Hematopoietic multipotent progenitor cell treated with erythropoietin and hydrocortisone succinate and interleukin-3 and kit ligand, for 4 days (in vitro differentiated cells): Measurements from ENCODE around the gene COL5A1.
A peak's percentile ranks its signal among the peaks of the same experiment; 100 is the strongest.

Source experiments
- DNase-seq: peaks from one replicate; pipeline ENCODE4 v3.0.0-alpha.2; 2015

Gene COL5A1

DNA sequence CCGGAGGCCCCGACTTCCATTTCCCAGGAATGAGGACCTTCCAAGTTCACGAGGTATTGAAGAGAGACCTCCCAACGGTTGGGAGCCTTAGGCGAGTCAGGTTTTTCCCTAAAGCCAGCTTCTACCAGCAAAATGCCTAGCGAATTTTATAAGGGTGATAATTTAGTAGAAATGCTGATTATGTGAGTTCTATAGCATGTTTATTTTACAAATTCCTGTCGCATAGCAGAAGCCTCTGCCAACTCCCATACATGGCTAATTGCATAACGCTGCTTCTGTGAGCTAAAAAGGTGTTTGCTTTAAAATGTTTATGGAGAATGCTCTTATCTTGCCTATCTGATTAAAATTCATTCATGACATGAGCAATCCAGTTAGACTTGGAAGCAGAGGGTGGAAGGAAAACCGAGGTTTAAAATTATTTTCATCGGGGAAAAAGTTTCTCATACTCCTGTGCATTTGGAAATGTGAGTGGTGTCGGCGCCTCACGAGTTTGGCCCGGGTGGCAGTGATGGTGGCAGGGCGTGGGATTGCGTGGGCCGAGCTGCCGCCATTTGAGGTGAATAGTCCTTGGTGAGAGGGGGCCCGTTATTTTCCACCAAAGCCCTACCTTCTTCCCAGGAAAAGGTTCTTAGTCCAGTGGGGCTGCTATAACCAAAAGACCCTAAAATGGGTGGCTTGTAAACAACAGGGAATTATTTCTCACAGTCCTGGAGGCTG, 134.6 kb downstream of the COL5A1 start:
- no peak for DNase-seq

DNA sequence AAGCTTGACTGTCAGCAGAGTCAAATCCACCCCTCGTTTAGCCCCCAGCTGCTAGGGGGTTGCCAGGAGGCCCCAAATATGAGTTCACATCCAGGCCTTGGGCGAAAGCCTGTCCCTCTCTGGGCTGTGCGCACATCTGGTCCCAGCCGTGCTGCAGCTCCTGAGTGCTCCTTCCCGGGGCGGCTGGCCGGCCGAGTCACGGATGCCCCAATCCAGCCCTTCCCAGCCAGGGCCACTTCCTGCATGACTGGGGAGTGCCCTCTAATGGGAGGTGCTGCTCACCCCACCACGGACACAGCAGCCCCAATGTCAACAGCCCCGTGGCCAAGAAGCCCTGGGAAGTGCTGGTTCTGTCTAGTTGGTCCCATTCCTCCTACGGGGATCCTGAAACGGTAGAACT, 135.6 kb downstream of the COL5A1 start:
- DNase-seq: no peak

DNA sequence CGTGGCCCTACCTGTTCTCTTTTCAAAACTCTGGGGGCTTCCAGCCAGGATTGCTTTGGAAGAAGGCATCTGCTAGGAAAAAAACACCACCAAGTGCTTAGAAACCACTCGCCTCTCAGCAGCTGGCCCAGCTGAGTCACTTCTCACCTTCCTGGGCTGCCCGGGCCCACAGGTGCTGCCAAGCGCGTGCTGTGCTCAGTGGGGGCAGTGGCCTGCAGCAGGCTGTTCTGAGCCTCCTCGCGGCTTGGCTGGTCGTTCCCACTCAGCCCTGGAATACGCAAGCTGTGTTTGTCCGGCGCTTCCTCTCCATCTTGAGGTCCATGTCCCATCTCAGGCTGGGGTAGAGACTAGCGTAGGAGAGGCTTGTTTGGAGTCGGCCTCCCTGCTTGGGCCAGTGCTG, 136.6 kb downstream of the COL5A1 start:
- no peak for DNase-seq

DNA sequence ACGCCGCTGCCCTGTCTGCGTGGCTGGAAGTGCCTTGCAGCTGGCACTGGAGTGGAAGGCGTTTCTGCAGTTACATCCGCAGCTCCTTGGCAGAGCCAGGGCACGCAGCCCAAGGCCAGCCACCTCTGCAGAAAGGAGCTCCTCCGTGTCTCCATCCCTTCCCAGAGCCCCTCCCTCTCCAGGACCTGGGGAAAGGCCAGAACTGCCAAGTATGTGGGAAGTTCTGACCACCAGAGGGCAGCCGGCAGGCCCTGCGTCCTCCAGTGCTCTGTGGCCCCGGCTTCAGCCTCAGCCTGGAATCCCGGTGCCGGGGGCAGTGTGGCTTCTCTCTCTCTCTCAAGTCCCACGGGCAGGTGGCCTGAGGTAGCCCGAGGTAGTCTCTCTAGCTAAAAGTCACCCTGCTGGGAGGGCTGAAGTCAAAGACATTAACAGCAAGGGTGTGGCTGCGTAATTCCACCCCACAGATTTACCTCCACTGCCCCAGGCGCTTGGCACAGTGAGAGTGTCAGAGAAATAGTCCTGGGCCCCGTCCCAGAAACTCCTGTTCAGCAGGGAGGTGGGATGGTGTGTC, 137.3 kb downstream of the COL5A1 start:
- DNase-seq: peak; percentile 32

DNA sequence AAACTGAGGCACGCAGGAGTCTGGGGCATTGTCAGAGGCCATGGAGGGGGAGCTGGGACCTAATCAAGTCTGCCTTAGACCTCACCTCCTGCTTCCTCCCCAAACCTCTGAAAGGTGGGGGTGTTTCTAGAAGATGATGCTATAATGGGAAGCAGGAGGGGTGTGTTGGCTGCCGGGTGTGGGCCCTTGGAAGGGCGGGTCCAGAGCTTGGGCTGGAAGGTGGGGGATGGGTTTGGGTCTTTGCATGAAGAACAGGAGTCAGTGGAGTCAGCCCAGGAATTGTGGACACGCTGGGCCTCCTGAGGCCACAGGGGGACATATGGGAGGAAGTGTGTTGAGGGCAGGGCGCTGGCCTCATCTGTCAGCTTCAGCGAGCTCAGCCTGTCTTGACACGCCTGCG, 138.0 kb downstream of the COL5A1 start:
- no peak for DNase-seq

DNA sequence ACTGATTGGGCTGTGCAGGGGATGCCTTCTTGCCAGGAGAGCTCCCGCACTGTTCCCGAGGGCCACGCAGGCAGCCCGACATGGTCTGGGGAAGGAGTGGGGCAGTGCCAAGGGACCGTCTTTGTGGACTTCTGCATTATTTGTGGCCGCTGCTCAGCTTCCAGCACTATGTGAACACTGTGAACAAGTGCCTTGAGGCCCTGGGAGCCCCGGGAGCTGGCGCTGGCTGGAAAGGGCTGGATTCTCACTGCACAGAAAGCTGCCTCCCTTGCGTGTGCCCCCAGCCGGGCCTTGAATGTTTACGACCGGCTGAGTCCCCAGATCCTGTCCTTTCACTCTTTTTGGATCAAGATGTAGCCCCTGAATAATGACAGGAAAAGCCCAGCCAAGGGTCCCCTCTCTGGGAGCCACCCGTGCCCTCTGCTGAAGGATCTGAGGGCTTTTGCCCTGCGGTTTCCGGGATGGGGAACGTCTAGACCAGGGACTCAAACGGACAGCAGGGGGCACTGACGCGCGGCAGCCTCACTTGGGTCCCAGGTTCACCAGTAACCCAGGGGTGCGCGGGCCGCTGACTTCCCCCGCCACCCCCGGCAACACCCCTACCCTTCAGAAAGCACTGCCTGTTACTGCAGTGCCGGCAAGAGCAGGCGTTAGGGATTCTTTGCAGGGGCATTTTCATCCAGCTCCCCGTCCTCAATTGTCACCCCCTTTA, 140.1 kb downstream of the COL5A1 start:
- DNase-seq: no peak

DNA sequence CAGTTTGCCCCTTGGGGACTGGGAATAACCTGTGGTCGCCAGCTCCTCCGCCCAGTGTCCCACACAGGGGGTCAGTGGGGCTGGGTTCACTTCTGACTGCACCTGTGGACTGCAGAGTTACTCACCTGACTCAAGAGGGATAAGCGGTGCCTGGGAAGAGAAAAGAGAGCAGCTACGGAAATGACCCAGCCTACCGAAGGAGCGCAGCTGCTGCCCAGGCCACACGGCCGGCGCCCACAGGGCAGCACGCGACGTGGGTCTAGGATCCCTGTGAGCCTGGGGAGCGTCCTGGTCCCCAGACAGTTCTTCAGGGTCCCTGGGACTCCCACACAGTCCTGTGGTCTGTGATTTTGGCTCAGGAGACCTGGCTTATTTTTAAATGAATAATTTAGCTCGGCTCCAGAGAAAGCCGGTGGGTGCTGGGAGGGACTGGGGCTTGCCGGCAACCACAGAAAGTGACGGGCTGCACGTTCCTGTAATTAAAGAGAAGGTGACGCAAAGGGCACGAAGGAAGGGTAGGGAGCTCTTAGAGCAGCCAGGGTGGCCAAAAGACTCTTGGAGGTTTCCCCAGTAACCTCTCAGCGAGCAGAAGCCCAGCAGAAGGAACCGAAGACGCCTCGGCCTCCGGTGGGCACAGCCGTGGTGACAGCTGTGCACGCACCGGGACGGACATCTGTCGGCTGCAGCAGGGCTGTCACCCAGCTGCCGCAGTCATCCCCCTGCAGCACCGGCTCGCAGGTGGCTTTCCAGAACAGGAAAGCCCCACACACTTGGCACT, 141.5 kb downstream of the COL5A1 start:
- no peak for DNase-seq

DNA sequence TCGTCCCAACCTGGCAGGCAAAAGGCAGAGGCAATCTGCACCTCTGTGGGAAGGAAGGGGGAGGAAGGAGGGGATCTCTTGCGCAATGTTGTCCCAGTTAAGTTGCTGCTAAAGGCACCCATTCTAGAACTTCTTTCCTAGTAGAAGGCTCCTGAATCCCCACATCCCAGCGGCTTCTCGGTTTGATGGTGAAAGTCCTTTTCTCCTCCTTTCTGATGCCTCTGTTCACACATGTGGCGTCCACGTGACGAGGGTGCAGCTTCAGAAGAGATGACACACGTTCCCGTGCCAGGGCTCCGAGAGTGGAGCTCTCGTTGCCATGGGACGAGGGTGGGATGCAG, 142.1 kb downstream of the COL5A1 start:
- DNase-seq: no peak

DNA sequence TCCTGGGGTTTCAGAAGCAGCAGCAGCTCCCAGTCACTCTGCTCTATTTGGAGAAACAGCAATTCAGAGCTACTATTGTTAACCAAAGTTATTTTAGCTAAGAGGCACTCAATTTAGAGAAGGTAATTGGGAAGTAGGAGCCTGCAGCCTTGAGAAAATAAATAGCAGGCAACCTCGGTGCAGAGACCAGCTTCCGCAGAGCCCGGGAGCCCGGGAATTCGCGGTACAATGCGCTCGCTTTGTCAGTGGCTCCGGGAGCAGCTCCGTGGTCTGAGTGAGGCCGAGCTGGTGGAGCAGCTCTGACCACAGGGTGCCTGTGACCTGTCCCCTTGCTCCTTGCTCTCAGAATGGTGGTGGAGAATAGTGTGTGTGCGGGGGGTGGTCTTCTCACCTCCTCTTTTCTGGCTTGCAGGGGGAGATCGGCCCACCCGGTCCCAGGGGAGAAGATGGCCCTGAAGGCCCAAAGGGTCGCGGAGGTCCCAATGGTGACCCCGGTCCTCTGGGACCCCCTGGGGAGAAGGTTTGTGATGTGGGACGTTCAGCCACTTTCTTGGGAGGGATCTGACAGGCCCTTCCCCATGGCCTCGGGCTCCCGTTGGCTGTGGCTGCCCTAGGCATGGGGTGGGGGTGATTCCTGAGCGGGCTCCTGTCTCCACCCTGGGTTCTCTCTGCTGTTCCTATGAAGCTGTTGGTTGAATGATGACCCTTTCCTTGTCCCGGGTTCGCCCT, 143.1 kb downstream of the COL5A1 start:
- no peak for DNase-seq

DNA sequence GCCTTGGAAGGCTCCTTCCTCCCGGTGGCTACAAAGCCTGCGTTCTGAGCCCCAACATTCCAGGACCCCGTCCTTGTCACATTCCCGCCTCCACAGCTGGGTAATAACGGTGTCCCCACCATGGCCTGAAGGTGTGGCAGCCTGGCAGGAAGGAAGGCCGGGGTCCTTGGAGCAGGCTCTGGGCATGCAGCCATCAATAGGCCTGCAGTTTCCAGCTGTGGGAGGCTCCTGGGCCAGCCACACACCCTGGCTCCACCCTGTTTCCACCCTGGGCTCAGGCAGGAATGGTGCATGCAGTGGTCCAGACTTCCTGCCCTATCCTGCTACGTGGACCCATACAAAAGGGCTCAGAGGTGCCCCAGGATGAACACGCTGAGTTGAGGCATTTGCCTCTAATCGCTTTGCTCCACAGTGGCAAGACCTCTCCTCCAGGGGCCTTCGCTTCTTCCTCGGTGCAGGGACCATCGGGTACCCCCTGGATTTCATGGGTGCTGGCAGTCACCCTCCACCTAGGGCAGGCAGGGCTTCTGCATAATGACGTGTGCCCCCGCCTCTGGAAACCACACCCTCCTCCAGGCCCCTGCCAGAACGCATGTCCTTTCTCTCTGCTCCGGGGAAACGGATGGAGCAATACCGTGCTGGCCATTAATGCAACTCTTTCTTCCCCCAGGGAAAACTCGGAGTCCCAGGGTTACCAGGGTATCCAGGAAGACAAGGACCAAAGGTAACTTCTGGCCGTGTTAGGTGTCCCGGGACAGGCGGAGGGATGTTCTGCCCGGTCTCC, 143.9 kb downstream of the COL5A1 start:
- DNase-seq: no peak

DNA sequence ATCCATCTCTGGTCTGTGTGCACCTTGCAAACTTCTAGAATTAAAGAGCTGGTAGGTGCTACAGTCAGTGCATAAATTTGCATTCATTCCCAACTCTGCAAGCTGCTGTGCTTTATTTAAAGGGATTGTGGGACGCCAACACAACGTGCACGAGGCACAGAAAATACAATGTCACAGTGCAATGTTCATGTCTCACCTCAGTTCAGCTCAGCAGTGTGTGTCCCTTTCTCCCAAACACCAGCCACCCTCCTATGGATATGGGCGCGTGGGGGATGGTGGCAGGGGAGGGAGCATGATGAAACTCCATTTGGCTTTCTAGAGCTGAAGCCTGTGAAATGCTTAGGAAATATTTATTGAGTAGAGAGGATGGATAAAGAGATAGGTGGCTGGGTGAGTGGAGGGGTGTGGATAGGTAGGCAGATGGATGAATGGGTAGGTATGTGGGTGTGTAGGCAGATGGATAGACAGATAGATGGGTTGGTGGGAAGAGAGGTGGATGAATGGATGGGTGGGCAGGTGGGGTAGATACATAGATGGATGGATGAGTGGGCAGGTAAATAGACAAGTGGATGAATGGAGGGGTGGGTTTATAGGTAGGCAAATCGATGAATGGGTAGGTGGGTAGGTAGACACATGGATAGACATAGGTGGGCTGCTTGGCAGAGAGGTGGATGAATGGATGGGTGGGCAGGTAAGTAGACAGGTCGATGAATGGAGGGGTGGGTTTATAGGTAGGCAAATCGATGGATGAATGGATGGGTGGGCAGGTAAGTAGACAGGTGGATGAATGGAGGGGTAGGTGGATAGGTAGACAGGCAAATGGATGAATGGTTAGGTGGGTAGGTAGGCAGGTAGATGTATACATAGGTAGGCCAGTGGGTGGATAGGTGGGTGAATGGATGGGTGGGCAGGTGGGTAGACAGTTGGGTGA, 146.3 kb downstream of the COL5A1 start:
- DNase-seq: no peak

DNA sequence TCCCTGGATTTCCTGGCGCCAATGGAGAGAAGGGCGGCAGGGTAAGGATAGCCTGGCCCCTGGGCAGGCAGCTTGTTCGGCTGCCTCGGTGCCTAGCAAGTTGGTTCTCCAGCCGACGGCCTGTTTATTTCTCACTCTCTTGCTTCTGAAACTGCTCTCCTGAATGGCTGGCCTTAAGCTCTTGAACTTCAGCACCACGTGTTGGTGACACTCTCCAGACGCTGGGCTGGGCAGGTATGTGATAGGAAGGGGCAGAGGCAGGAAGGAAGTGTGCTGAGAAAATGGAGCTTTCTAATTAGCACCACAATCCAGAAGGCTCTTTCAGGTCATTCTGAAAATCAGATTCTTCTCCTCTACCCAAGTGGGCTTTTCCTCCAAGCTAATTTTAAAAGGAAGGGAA, 147.6 kb downstream of the COL5A1 start:
- DNase-seq: no peak

DNA sequence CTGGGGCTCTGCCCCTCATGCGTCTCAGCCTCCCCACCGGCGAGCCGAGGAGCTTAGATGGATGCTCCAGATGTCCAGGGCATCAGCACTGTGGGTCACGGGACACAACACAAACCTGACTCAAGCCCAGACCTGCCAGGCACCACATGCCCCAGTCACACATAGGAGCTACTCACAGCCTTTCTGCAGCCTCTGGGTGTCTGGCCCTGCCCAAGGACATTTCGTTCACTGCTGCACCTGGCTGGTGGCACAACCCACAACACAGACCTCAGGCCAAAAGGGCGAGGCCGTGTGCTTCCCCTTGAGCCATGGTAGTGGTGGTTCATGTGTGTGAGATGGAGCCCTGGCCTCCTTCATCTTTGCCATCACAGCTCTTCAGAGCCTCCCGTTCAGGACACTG, 149.4 kb downstream of the COL5A1 start:
- DNase-seq: no peak

DNA sequence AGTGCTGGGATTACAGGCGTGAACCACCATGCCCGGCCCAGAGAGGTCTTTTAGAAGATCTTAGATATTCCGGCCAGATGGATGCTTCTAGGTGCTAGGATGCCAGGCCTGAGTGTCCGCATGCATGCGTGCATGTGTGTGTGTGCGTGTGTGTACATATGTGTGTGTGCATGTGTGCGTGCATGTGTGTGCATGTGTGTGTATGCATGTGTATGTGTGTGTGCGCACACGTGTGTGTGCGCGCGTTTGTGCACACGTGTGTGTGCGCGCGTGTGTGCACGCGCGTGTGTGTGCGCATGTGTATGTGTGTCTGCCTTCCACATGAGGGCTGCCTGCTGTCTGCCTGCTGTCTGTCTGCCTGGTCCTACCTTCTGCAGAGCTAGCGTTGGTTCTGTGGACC, 151.0 kb downstream of the COL5A1 start:
- DNase-seq: no peak

DNA sequence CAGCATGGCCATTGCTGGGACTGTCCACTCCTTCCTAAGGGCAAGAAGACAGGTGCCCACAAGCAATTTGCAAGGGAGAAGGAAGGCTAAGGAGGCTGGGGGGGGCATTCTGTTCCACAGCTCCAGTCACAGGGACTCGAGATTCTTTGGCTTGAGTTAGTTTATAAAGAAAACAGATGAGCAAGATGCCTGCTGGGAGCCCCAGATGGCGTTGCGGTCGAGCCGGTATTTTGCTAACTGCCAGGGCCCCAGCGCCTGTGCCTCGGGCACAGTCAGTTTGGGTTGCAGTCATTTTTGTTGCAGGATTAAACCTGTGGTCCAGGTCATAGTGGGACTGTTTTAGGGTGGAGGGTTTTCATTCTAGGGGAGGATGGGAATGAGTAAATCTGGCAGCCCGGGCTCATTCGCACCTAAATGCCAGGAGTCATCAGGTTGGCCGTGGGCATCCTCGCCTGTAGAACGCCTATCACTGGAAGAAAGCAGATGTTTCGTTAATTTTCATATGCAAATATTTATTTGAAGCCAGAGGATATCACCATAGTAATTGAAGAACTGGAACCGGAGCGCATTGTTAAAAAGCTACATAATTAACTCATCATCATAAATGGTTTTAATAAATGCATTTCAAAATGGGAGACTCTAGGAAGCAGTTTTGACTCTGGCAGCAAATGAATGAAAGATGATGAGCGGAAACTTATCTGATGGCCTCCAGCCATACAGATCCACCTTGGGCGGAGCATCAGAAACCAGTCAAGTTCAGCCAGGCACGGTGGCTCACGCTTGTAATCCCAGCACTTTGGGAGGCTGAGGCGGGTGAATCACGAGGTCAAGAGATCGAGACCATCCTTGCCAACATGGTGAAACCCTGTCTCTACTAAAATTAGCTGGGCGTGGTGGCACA, 151.9 kb downstream of the COL5A1 start:
- DNase-seq: no peak

DNA sequence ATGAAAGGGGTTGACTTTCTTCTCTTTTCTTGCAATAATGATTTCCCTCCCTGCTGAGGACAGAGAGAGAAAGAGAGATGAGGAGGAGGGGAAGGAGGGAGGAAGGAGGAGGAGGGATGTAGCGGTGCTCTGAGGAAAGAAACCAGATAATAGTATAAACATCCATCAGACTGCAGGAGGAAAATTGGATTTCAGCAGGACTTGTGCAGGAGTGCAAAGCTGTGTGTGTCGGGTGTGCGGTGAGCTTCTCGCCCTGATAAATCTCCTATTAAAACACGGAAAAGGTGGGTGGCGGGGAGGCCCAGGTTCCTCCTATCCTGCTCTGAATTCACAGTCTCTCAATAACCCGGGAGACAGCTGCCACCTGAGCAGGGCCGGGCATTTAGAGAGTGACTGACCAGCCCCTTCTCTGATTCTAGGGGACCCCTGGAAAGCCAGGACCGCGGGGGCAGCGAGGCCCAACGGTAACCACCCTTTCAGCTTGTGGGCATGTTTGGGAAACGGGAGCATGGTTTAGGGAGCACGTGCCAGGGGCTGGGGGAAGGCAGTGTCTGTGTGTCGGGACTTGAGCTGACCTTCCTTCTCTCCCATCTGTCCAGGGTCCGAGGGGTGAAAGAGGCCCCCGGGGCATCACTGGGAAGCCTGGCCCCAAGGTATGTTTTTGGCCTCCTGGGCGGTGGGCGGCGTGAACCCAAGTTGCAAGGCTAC, 153.2 kb downstream of the COL5A1 start:
- no peak for DNase-seq

DNA sequence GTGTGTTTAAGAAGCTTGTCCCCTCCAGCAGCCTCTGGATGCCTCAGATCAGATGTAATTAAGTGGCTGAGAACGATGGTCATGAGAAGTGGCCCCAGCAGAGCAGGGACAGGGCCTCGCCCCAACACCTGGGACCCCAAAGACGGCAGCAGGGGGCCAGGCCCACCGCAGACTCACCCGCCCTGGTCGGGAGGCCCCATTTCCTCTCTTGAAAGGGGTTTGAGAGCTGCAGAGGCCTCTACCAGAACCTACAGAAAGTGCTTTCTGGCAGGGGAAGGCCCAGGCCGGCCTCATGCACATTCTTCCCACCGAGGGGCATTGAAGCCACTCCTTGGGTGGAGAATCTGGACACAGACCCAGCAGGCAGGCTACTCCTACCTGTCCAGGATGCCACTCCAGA, 153.8 kb downstream of the COL5A1 start:
- no peak for DNase-seq

DNA sequence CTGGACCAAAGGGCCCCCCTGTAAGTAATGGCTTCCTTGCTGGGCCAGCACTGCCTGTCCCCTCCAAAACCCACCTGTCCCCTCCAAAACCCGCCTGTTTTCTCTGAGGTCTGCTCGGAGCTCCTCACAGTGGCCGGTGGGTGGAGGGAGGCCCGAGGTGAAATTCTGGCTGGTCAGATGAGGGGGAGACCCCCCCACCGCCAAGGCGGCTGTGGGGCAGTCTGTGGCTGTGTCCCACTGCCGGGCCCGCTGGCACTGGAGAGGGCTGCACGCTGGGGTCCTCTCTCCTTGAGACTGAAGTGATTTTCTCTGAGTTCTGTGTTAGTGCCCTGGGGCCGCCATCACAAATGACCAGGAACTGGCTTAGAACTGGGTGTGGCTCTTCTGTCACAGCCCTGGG, 155.3 kb downstream of the COL5A1 start:
- DNase-seq: no peak

DNA sequence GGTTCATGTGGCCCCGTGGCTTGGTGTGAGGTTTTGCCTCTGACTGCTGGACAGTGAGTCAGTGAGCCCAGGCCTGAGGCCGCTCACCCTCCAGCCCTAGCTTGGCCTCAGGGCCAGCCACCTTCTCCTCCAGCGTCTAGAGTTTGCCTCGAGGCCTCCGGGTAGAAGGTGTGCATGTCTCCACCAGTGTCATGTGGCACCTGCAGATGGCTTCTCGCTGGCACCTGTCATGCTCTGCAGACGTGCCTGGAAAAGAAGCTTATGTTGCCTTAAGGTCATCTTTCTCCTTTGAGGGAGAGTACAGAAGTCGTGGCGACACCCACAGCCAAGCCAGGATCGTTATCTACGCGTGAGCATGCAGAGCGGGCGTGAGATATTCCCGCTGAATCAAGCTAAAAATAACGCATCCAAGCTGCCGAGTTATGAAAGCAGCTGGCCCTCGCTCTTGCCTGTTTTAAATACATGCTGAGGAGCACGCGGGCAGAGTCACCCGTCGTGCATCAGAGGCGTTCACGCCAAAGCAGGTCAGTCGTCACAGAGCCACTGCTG, 159.3 kb downstream of the COL5A1 start:
- peak; percentile 15 for DNase-seq
